Measurements from ENCODE around the gene RWDD2A. TPM values are rescaled to one million over a fixed set of nuclear protein-coding genes. Genes with fewer than 3 reads are reported as not detected.

The RWDD2A gene
- total RNA-seq, result 1 to 10 TPM; 4.6 to 5.8 (median 5.5) TPM

GRCh38 chr6:83192871-83193746, at the start of gene RWDD2A, which contains the start of gene PGM3:
RWDD2A (plus strand) TSS chr6:83193357; CDS start chr6:83194452, 1,095 bp downstream.
PGM3 (minus strand) TSS chr6:83193265; CDS start chr6:83191012, 2,253 bp downstream.
- no peaks in the 10 kb centered on the region for H3K36me3 ChIP-seq
- peak within 1 kb of the TSS; percentile 46 to 83 (median 79) for H3K27ac ChIP-seq
- peak; percentile 92 for DNase-seq
- H3K4me3 ChIP-seq (replicated peaks in 1 of 3), result peak within 1 kb of the TSS; percentile 86 to 95 (median 93)
- no peaks in the 10 kb centered on the region for H3K9me3 ChIP-seq
- no peaks in the 10 kb centered on the region for H3K27me3 ChIP-seq
- H3K4me1 ChIP-seq, result peaks cover 8 to 11% of the 10 kb centered on the region in 2 donors
- 0% methylated on average over 18 to 65 of the region's 88 CpGs for WGBS, 2 donors
- TF ChIP-seq, protein P1, sequence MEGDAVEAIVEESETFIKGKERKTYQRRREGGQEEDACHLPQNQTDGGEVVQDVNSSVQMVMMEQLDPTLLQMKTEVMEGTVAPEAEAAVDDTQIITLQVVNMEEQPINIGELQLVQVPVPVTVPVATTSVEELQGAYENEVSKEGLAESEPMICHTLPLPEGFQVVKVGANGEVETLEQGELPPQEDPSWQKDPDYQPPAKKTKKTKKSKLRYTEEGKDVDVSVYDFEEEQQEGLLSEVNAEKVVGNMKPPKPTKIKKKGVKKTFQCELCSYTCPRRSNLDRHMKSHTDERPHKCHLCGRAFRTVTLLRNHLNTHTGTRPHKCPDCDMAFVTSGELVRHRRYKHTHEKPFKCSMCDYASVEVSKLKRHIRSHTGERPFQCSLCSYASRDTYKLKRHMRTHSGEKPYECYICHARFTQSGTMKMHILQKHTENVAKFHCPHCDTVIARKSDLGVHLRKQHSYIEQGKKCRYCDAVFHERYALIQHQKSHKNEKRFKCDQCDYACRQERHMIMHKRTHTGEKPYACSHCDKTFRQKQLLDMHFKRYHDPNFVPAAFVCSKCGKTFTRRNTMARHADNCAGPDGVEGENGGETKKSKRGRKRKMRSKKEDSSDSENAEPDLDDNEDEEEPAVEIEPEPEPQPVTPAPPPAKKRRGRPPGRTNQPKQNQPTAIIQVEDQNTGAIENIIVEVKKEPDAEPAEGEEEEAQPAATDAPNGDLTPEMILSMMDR (IDR thresholded peaks at IDR 0.05), result no peak
- peak; percentile 2 to 94 for TF ChIP-seq POLR2A (IDR thresholded peaks at IDR 0.05)
- intact Hi-C loops (cut with DNase I), result loop anchor here (10.0 kb wide), 1 partner anchor 128 kb away; the partner anchor contains the start of genes DOP1A and UBE3D

DNA sequence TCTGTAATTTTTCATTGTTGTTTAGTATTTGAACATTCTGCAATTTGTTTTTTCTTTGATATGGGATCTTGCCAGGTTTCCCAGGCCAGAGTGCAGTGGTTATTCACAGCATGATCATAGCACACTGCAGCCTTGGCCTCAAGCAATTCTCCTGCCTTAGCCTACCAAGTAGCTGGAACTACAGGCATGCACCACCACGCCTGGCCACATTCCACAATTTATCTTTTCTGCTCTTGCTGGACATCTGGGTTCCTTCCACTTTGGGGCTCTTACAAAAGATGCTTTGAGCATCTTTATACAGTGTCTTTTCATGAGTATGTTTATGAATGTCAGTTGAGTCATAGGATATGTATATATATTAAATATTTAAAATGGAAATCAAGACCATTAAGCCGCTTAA, 42.0 kb upstream of the RWDD2A start:
- TF ChIP-seq, protein P1 (IDR thresholded peaks at IDR 0.05), result no peak
- no peak for TF ChIP-seq POLR2A (IDR thresholded peaks at IDR 0.05)
- Histone ChIP-seq H3K4me1 (peaks cover 0 to 3% of the 10 kb centered on the region in 2 donors), H3K36me3 (peaks cover 0 to 15% of the 10 kb centered on the region in 2 donors), H3K9me3 (no peaks in the 10 kb centered on the region), H3K27ac (no peak overlapping the region), H3K4me3 (replicated peaks in 1 of 3) (no peak overlapping the region), H3K27me3 (no peaks in the 10 kb centered on the region)
- intact Hi-C loops (cut with DNase I), result no loop called here
- no peak for DNase-seq
- 92 to 95% methylated on average over 2 of the region's 2 CpGs for WGBS, 2 donors

DNA sequence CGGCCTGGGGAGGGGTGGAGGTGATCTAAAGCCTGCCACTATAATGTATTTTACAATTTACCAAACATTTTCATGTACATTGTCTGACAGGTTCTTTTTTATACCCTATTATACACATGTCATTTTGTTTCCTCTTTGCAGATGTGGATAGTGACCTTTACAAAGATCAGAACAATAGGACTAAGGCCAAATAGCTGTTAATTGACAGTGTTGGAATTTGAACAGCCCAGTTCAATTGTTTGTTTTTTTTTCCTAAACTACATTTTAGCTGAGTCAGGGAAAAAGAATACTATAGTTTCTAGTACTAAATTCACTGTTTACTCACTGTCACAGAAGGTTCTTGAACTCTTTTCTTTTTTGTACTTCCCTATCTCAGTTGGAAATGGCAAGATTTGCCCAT, 40.2 kb upstream of the RWDD2A start:
- H3K4me3 ChIP-seq (replicated peaks in 1 of 3), result no peak overlapping the region
- no peak for DNase-seq
- intact Hi-C loops (cut with DNase I), result no loop called here
- peaks cover 0 to 20% of the 10 kb centered on the region in 2 donors for H3K36me3 ChIP-seq
- TF ChIP-seq, protein P1 (IDR thresholded peaks at IDR 0.05), result no peak
- TF ChIP-seq POLR2A (IDR thresholded peaks at IDR 0.05), result no peak
- no peaks in the 10 kb centered on the region for H3K27me3 ChIP-seq
- peaks cover 0 to 3% of the 10 kb centered on the region in 2 donors for H3K4me1 ChIP-seq
- WGBS, 2 donors, result 78 to 86% methylated on average over 1 of the region's 1 CpG
- no peak overlapping the region for H3K27ac ChIP-seq
- H3K9me3 ChIP-seq, result no peaks in the 10 kb centered on the region

- no peak for DNase-seq
- Histone ChIP-seq H3K27ac (no peak overlapping the region), H3K4me1 (peaks cover 0 to 3% of the 10 kb centered on the region in 2 donors), H3K4me3 (replicated peaks in 1 of 3) (no peak overlapping the region), H3K36me3 (peaks cover 4 to 16% of the 10 kb centered on the region in 2 donors), H3K27me3 (no peaks in the 10 kb centered on the region), H3K9me3 (no peaks in the 10 kb centered on the region)
- intact Hi-C loops (cut with DNase I), result no loop called here
- TF ChIP-seq, protein P1 (IDR thresholded peaks at IDR 0.05), result no peak
- no peak for TF ChIP-seq POLR2A (IDR thresholded peaks at IDR 0.05)
- 91 to 96% methylated on average over 4 of the region's 4 CpGs for WGBS, 2 donors
These were observed 39.2 kb upstream of the RWDD2A start for GRCh38 chr6:83153883-83154521.
